GM12872 (cell line): Measurements from ENCODE around the gene ITPKB.

ENCODE experiments used
- TF ChIP-seq, protein P1 (sequence below): IDR thresholded peaks from 3 replicates; pipeline ENCODE4 v1.5.1; 2011; ENCODE audit warnings: low read depth, mild to moderate bottlenecking, low read length, moderate library complexity; ENCODE audit not compliant: insufficient read depth

ITPKB gene

DNA sequence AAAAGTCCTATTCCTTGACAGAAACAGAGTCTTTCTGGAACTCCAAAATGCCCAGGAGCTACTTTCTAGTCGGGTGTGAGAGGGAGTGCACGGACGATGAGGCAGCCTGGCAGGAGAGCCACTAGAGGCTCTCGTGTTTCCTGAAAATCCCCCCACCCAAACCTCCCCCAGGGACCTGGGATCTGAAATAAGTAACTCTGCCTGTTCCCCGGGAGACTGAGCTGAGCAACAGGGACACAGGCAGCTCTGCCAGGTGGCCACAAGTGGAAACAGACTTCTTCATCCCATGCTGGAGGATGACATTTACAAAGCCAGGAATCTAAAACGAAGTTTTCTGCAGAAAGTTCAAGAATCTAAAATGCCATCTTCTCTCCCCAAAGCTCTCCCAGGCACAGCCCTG, 77.1 kb downstream of the ITPKB start:
- TF ChIP-seq, protein P1, sequence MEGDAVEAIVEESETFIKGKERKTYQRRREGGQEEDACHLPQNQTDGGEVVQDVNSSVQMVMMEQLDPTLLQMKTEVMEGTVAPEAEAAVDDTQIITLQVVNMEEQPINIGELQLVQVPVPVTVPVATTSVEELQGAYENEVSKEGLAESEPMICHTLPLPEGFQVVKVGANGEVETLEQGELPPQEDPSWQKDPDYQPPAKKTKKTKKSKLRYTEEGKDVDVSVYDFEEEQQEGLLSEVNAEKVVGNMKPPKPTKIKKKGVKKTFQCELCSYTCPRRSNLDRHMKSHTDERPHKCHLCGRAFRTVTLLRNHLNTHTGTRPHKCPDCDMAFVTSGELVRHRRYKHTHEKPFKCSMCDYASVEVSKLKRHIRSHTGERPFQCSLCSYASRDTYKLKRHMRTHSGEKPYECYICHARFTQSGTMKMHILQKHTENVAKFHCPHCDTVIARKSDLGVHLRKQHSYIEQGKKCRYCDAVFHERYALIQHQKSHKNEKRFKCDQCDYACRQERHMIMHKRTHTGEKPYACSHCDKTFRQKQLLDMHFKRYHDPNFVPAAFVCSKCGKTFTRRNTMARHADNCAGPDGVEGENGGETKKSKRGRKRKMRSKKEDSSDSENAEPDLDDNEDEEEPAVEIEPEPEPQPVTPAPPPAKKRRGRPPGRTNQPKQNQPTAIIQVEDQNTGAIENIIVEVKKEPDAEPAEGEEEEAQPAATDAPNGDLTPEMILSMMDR: no peak

DNA sequence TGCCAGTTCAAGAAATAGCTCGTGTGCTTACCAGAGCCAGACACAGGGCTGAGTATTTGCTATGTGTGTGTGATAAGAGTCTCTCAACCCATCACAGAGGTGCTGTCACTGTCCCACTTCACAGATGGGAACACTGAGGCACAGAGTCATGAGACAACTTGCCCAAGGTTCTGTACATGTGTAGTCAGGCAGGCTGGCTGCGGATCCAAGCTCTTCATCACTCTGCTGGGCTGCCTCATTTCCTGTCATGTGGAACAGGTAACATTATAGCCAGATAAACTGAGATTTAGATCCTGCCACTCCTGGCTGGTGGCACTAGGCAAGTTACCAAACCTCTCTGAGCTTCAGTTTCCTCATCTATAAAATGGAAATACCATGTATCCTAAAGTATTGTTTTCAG, 77.8 kb downstream of the ITPKB start:
- TF ChIP-seq, protein P1: no peak

DNA sequence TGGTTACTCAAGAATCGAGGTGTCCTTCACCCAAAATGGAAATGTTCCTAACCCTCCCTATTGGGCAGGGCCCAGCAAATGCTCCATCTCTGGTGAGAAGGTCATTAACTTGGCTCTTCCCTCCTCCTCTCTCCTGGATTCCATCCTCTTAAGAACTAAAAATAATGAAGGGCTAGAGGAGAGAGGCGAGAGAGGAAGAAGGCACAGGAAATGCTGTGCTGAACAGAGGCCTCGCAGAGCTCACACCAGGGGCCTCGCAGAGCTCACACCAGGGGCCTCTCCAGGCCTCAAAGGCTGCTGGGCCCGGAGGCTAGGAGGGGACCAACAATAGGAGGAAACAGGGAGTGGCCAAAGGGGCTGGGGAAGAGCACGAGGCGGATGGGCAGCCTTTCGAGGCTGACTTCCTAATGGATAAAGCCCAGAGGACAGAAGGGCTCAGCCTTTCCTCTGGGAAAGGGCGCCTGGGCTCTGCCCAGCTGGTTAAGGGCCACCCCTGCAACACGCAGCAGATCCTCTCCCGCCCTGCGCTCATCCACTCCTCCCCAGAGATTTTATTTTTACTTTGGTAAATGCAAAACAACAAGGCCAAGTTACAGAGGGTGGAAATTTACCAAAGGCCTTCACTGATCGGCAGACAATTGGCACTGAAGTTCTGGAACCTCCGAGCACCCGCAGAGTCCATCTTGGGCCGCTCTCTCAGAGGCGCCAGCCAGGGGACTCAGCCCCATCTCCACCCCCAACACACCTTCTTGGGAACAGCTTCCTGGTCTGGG, 78.5 kb downstream of the ITPKB start:
- TF ChIP-seq, protein P1: no peak

DNA sequence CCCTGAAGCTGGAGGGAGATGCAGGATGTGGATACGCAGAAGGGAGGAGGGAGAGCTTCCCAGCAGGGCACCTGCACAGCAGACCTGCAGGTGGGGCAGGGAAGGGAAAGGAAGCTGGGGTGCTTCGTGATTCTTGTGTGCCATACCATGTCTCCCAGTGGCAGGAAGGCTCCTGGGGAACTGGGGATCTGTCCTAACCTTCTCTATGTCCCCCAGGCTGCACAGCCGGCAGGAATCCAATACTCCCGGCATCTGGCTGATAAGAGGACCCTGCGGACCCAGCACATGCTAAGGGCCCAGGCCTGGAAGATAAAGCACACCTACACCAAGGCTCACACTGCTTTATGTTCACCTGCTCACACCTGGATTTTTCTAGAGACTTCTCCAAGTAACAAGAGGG, 79.4 kb downstream of the ITPKB start:
- TF ChIP-seq, protein P1: no peak

DNA sequence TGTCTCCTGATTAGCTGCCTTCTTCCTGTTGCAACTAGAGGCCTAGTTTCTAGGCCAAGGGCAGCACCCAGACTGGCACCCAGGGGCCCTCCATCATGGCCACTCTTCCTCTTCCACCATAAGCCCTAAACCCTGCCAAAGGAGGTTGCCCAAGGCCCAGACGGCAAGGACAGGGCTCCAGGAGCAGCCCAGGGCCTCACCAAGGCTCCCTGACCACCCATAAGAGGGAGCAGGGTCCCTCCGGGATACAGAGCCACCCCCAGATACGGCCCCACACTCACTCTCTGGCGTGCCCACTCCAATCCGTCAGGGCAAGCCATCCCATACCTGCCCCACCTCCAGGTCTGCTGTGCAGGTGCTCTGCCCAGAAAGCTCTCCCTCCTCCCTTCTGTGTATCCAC, 79.9 kb downstream of the ITPKB start:
- TF ChIP-seq, protein P1: no peak

DNA sequence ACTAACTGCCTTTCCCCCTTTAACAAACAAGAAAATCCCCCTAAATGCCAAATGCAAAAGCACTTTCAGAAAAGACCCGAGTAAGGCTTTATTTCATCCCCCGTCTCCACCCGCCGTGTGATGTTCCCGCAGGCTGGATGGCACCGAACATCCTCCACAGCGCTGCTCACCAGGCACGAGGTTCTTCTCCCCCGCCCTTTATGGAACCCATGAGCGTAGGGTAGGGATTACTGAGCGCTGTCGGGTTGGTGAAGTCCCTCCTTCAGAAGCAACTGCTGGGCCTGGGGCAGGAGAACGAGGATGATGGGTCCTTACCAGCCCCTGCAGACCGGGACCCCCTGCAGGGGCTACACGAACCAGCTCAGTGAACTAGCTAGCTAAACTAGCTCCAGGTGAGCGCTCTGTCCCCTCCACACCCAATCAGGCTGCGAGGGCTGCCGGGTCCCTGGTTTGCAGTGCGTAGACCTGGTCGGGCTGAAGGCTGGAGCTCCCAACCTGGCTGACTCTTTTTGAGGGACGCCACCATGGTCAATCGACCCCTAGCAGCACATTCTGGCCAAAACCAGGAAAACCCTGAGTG, 80.4 kb downstream of the ITPKB start:
- TF ChIP-seq, protein P1: no peak

DNA sequence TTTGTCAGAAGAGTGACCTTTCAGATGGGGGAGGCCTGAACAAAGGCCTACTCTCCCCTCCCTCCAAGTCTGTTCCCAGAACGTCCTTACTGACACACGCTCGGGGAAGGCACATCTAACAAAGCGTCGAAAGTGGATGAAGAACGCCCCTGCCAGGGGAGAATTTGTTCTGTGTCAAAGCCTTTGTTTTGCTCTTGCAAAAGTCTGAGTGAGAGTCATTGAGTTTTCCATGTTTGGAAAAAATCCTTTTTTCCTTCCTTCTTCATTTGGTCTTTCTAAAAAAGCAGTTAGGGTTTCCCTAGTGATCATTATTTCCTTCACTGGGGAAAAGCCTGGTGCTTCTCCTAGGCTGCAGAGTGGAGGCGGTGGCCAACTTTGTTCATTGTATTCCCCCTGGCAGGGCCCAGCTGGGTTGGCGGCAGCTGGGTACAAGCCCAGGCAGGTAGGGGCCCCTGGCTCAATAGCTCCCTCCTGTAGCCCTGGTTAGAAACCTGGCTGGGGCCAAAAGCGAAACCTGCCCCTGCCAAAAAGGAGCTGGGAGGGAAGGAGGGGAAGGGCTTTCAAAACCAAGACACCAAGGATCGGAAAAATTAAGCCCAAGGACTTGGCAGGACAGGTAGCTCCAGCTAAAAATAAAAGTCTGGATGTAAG, 81.1 kb downstream of the ITPKB start:
- TF ChIP-seq, protein P1: no peak
